ENCODE data around the gene H19.

The H19 gene

DNA sequence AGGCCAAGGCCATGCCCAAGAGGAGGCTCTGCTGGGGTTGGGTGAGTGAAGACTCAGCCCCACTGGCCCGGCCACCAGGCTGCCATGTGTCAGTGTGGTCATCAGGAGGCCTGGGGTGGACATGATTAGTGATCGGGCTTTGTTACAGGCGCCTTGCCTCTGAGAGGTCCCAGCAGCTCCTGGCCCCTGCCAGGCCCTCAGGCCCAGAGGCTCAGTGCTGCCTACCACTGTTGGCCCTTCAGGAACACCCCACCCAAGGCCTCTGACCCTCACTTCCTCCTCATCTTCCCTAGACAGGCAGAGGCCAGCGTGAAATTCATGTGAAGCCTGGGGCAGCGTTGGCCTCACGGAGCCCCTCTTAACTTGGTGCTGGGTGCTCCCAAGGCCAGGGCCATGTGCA is 48.3 kb downstream of the H19 start:
- Histone ChIP-seq H3K36me3 (ENCODE audit: control insufficient read depth in 2 of 2, insufficient read depth in 1 of 2, low read length in 2 of 2) (no peaks in the 10 kb centered on the region), H3K4me1 (ENCODE audit: control insufficient read depth, insufficient read depth, low read length) (no peaks in the 10 kb centered on the region), H3K9me3 (ENCODE audit: control insufficient read depth, insufficient read depth, low read depth, low read length) (no peaks in the 10 kb centered on the region), H3K27ac (ENCODE audit: extremely low read depth, low read depth, low read length) (no peak overlapping the region), H3K4me3 (ENCODE audit: low read depth, low read length) (no peak overlapping the region)
- CTCF ChIA-PET = interaction anchor here (0.6 to 4.0 kb wide), 5 partner anchors 19 to 255 kb away, joined by 3 to 57 read pairs (median 4); no protein-coding TSS in a partner anchor
- POLR2A ChIA-PET = interaction anchor here (2.1 kb wide), 1 partner anchor 202 kb away, joined by 6 read pairs; no protein-coding TSS in a partner anchor
- no peak for TF ChIP-seq ZNF311 (tag by site-specific recombination; IDR thresholded peaks at IDR 0.05; ENCODE audit: borderline replicate concordance)
- no peak for TF ChIP-seq OSR2 (tag by site-specific recombination; IDR thresholded peaks at IDR 0.05)
- TF ChIP-seq ZNF335 (tag by site-specific recombination; conservative IDR thresholded peaks at IDR 0.05) = no peak
- TF ChIP-seq ZNF341 (tag by site-specific recombination; IDR thresholded peaks at IDR 0.05; ENCODE audit: low read depth) = no peak
- no peak for TF ChIP-seq ZFP69B (tag by site-specific recombination; IDR thresholded peaks at IDR 0.05)
- TF ChIP-seq, protein P1, sequence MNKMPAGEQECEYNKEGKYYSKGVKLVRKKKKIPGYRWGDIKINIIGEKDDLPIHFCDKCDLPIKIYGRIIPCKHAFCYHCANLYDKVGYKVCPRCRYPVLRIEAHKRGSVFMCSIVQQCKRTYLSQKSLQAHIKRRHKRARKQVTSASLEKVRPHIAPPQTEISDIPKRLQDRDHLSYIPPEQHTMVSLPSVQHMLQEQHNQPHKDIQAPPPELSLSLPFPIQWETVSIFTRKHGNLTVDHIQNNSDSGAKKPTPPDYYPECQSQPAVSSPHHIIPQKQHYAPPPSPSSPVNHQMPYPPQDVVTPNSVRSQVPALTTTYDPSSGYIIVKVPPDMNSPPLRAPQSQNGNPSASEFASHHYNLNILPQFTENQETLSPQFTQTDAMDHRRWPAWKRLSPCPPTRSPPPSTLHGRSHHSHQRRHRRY (tag by site-specific recombination; IDR thresholded peaks at IDR 0.05) = no peak
- TF ChIP-seq ZNF112 (tag by site-specific recombination; IDR thresholded peaks at IDR 0.05) = no peak

DNA sequence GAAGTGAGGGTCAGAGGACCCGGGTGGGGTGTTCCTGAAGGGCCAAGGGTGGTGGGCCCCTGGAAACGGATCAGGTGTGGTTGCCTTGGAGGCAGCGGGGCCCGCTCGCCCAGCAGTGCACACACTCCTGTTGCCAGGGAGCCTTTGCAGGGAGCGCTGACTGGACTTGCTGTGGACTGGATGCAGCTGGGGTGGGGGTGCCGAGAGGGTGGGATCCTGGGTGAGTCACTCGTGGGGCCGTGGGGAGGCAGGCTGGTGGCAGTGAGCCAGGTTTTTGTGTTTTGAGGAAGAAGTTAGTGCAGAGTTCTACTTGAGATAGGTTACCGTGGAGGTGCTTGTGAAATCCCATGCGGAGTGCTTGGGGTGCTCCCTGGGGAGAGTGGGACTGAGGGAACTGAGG is 49.3 kb downstream of the H19 start:
- POLR2A ChIA-PET = interaction anchor here (0.6 kb wide), 1 partner anchor 49 kb away, joined by 3 read pairs; no protein-coding TSS in a partner anchor
- CTCF ChIA-PET = interaction anchor here (0.6 to 4.0 kb wide), 5 partner anchors 9 to 254 kb away, joined by 3 to 57 read pairs (median 4); no protein-coding TSS in a partner anchor
- Histone ChIP-seq H3K9me3 (ENCODE audit: control insufficient read depth, insufficient read depth, low read depth, low read length) (no peaks in the 10 kb centered on the region), H3K4me1 (ENCODE audit: control insufficient read depth, insufficient read depth, low read length) (no peaks in the 10 kb centered on the region), H3K27ac (ENCODE audit: extremely low read depth, low read depth, low read length) (no peak overlapping the region), H3K4me3 (ENCODE audit: low read depth, low read length) (no peak overlapping the region), H3K36me3 (ENCODE audit: control insufficient read depth in 2 of 2, insufficient read depth in 1 of 2, low read length in 2 of 2) (no peaks in the 10 kb centered on the region)
- no peak for TF ChIP-seq KLF16 (tag by site-specific recombination; IDR thresholded peaks at IDR 0.05)
- no peak for TF ChIP-seq ZNF274 (IDR thresholded peaks at IDR 0.05; ENCODE audit: low read length)
- no peak for TF ChIP-seq ZNF274 (tag by site-specific recombination; IDR thresholded peaks at IDR 0.05; ENCODE audit: borderline replicate concordance)
- no peak for TF ChIP-seq RBAK (tag by site-specific recombination; IDR thresholded peaks at IDR 0.05)
- TF ChIP-seq GLI2 (tag by site-specific recombination; IDR thresholded peaks at IDR 0.05; ENCODE audit: borderline replicate concordance, low read depth) = no peak
- TF ChIP-seq YY1 (tag by site-specific recombination; IDR thresholded peaks at IDR 0.05) = no peak

DNA sequence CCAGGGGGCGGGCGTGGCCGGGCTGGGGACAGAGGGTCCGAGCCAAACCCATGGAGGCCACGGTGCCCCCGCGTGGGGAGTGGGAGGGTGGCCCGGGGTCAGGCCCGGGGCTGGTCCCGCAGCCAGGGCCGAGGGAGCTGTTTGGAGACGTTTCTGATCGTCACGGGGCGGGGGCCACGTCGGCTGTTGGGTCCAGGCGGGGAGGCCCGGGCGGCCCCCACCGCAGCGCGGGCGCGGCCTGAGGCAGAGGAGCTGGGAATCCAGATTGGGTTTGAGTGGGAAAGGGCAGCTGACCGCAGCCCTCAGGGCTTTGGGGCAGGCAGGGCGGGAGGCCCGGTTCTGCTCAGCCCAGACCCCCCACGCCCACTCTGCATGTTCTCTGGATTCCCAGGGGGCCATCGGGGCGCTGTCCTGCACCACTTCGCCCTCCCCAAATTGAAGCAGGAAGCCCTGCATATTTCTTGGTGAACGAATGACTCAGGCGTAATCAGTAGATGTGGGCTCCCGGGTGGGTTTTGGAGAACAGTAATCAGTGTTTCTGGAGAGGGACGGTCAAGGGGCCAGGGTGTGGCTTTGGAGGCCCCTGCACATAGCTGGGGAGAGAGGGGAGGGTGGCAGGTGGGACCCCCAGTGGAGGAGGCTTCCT is 49.9 kb downstream of the H19 start:
- ChIA-PET POLR2A (interaction anchor here (0.6 kb wide), 1 partner anchor 48 kb away, joined by 3 read pairs; no protein-coding TSS in a partner anchor), CTCF (interaction anchor here (0.7 to 4.0 kb wide), 4 partner anchors 66 to 295 kb away, joined by 3 to 57 read pairs (median 10); no protein-coding TSS in a partner anchor)

More for the DNA sequence above, 49.9 kb downstream of the H19 start:
- TF ChIP-seq ZNF658 (tag by site-specific recombination; IDR thresholded peaks at IDR 0.05) = no peak
- TF ChIP-seq ZNF132 (tag by site-specific recombination; IDR thresholded peaks at IDR 0.05; ENCODE audit: borderline replicate concordance) = no peak
- TF ChIP-seq ZNF521 (tag by site-specific recombination; IDR thresholded peaks at IDR 0.05) = no peak
- TF ChIP-seq, protein P2, sequence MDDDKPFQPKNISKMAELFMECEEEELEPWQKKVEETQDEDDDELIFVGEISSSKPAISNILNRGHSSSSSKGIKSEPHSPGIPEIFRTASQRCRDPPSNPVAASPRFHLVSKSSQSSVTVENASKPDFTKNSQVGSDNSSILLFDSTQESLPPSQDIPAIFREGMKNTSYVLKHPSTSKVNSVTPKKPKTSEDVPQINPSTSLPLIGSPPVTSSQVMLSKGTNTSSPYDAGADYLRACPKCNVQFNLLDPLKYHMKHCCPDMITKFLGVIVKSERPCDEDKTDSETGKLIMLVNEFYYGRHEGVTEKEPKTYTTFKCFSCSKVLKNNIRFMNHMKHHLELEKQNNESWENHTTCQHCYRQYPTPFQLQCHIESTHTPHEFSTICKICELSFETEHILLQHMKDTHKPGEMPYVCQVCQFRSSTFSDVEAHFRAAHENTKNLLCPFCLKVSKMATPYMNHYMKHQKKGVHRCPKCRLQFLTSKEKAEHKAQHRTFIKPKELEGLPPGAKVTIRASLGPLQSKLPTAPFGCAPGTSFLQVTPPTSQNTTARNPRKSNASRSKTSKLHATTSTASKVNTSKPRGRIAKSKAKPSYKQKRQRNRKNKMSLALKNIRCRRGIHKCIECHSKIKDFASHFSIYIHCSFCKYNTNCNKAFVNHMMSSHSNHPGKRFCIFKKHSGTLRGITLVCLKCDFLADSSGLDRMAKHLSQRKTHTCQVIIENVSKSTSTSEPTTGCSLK (tag by site-specific recombination; IDR thresholded peaks at IDR 0.05) = no peak
- TF ChIP-seq ZNF558 (tag by site-specific recombination; IDR thresholded peaks at IDR 0.05) = no peak
- TF ChIP-seq ZNF610 (tag by site-specific recombination; IDR thresholded peaks at IDR 0.05; ENCODE audit: borderline replicate concordance) = no peak
- no peak for TF ChIP-seq ZNF324 (tag by site-specific recombination; IDR thresholded peaks at IDR 0.05)
- no peak for TF ChIP-seq ZSCAN30 (tag by site-specific recombination; IDR thresholded peaks at IDR 0.05)
- TF ChIP-seq ZNF792 (tag by site-specific recombination; IDR thresholded peaks at IDR 0.05) = no peak
- Histone ChIP-seq H3K4me1 (ENCODE audit: control insufficient read depth, insufficient read depth, low read length) (no peaks in the 10 kb centered on the region), H3K4me3 (ENCODE audit: low read depth, low read length) (no peak overlapping the region), H3K27ac (ENCODE audit: extremely low read depth, low read depth, low read length) (no peak overlapping the region), H3K9me3 (ENCODE audit: control insufficient read depth, insufficient read depth, low read depth, low read length) (no peaks in the 10 kb centered on the region), H3K36me3 (ENCODE audit: control insufficient read depth in 2 of 2, insufficient read depth in 1 of 2, low read length in 2 of 2) (no peaks in the 10 kb centered on the region)
